ENCODE results near the gene TNFSF8.

The TNFSF8 gene

GRCh38 chr9:114930056-114930812 is at the start of gene TNFSF8:
Gene TNFSF8 (minus strand): TSS chr9:114930591. CDS start chr9:114930303, 288 bp downstream.
- no peaks in the 10 kb centered on the region for H3K9me3 ChIP-seq
- in situ Hi-C loops (cut with MboI; ENCODE audit: low sequenced_read_pairs) = no loop called here
- H3K4me3 ChIP-seq = no peak within 1 kb of the TSS
- no peaks in the 10 kb centered on the region for H3K36me3 ChIP-seq (replicated peaks)
- no peaks in the 10 kb centered on the region for H3K4me1 ChIP-seq
- DNase-seq (ENCODE audit: low spot score in 2 of 2) = no peak
- peaks cover 7% of the 10 kb centered on the region for H3K27me3 ChIP-seq (ENCODE audit: low read depth)

GRCh38 chr9:114973216-114973615 is 42.8 kb upstream of the TNFSF8 start:
- no peaks in the 10 kb centered on the region for H3K36me3 ChIP-seq (replicated peaks)
- no peak for DNase-seq (ENCODE audit: low spot score in 2 of 2)
- no peaks in the 10 kb centered on the region for H3K27me3 ChIP-seq (ENCODE audit: low read depth)
- H3K9me3 ChIP-seq = no peaks in the 10 kb centered on the region
- H3K4me3 ChIP-seq = no peak overlapping the region
- no peaks in the 10 kb centered on the region for H3K4me1 ChIP-seq
- in situ Hi-C loops (cut with MboI; ENCODE audit: low sequenced_read_pairs) = no loop called here

GRCh38 chr9:114972510-114973136 is 42.2 kb upstream of the TNFSF8 start:
- H3K4me3 ChIP-seq = no peak overlapping the region
- no peaks in the 10 kb centered on the region for H3K36me3 ChIP-seq (replicated peaks)
- no peaks in the 10 kb centered on the region for H3K9me3 ChIP-seq
- H3K4me1 ChIP-seq = no peaks in the 10 kb centered on the region
- no peaks in the 10 kb centered on the region for H3K27me3 ChIP-seq (ENCODE audit: low read depth)
- in situ Hi-C loops (cut with MboI; ENCODE audit: low sequenced_read_pairs) = no loop called here
- DNase-seq (ENCODE audit: low spot score in 2 of 2) = no peak

- Histone ChIP-seq H3K4me1 (no peaks in the 10 kb centered on the region), H3K27me3 (ENCODE audit: low read depth) (no peaks in the 10 kb centered on the region), H3K9me3 (no peaks in the 10 kb centered on the region), H3K4me3 (no peak overlapping the region), H3K36me3 (replicated peaks) (no peaks in the 10 kb centered on the region)
- no peak for DNase-seq (ENCODE audit: low spot score in 2 of 2)
- in situ Hi-C loops (cut with MboI; ENCODE audit: low sequenced_read_pairs) = no loop called here
These were observed 38.9 kb upstream of the TNFSF8 start for GRCh38 chr9:114969269-114969668.

- DNase-seq (ENCODE audit: low spot score in 2 of 2) = no peak
- Histone ChIP-seq H3K36me3 (replicated peaks) (no peaks in the 10 kb centered on the region), H3K4me3 (no peak overlapping the region), H3K4me1 (no peaks in the 10 kb centered on the region), H3K9me3 (no peaks in the 10 kb centered on the region), H3K27me3 (ENCODE audit: low read depth) (no peaks in the 10 kb centered on the region)
- in situ Hi-C loops (cut with MboI; ENCODE audit: low sequenced_read_pairs) = no loop called here
These were observed 38.3 kb upstream of the TNFSF8 start for GRCh38 chr9:114968671-114969070.

GRCh38 chr9:114965564-114965963 is 35.2 kb upstream of the TNFSF8 start:
- Histone ChIP-seq H3K27me3 (ENCODE audit: low read depth) (no peaks in the 10 kb centered on the region), H3K4me1 (no peaks in the 10 kb centered on the region), H3K36me3 (replicated peaks) (no peaks in the 10 kb centered on the region), H3K4me3 (no peak overlapping the region), H3K9me3 (no peaks in the 10 kb centered on the region)
- no peak for DNase-seq (ENCODE audit: low spot score in 2 of 2)
- in situ Hi-C loops (cut with MboI; ENCODE audit: low sequenced_read_pairs) = no loop called here

GRCh38 chr9:114962809-114963208 is 32.4 kb upstream of the TNFSF8 start:
- H3K4me3 ChIP-seq = no peak overlapping the region
- H3K27me3 ChIP-seq (ENCODE audit: low read depth) = no peaks in the 10 kb centered on the region
- no peaks in the 10 kb centered on the region for H3K9me3 ChIP-seq
- in situ Hi-C loops (cut with MboI; ENCODE audit: low sequenced_read_pairs) = no loop called here
- no peaks in the 10 kb centered on the region for H3K4me1 ChIP-seq
- H3K36me3 ChIP-seq (replicated peaks) = no peaks in the 10 kb centered on the region
- no peak for DNase-seq (ENCODE audit: low spot score in 2 of 2)

GRCh38 chr9:114960276-114960675 is 29.9 kb upstream of the TNFSF8 start:
- Histone ChIP-seq H3K27me3 (ENCODE audit: low read depth) (no peaks in the 10 kb centered on the region), H3K4me3 (no peak overlapping the region), H3K4me1 (no peaks in the 10 kb centered on the region), H3K36me3 (replicated peaks) (no peaks in the 10 kb centered on the region), H3K9me3 (no peaks in the 10 kb centered on the region)
- no peak for DNase-seq (ENCODE audit: low spot score in 2 of 2)
- in situ Hi-C loops (cut with MboI; ENCODE audit: low sequenced_read_pairs) = no loop called here

GRCh38 chr9:114958844-114959235 is 28.4 kb upstream of the TNFSF8 start:
- Histone ChIP-seq H3K4me3 (no peak overlapping the region), H3K4me1 (no peaks in the 10 kb centered on the region), H3K36me3 (replicated peaks) (no peaks in the 10 kb centered on the region), H3K27me3 (ENCODE audit: low read depth) (no peaks in the 10 kb centered on the region), H3K9me3 (no peaks in the 10 kb centered on the region)
- in situ Hi-C loops (cut with MboI; ENCODE audit: low sequenced_read_pairs) = no loop called here
- DNase-seq (ENCODE audit: low spot score in 2 of 2) = no peak

GRCh38 chr9:114958021-114958843 is 27.8 kb upstream of the TNFSF8 start:
- Histone ChIP-seq H3K4me1 (no peaks in the 10 kb centered on the region), H3K9me3 (no peaks in the 10 kb centered on the region), H3K27me3 (ENCODE audit: low read depth) (no peaks in the 10 kb centered on the region), H3K4me3 (no peak overlapping the region), H3K36me3 (replicated peaks) (no peaks in the 10 kb centered on the region)
- no peak for DNase-seq (ENCODE audit: low spot score in 2 of 2)
- in situ Hi-C loops (cut with MboI; ENCODE audit: low sequenced_read_pairs) = no loop called here

- in situ Hi-C loops (cut with MboI; ENCODE audit: low sequenced_read_pairs) = no loop called here
- H3K4me1 ChIP-seq = no peaks in the 10 kb centered on the region
- no peak for DNase-seq (ENCODE audit: low spot score in 2 of 2)
- H3K36me3 ChIP-seq (replicated peaks) = no peaks in the 10 kb centered on the region
- H3K4me3 ChIP-seq = no peak overlapping the region
- H3K27me3 ChIP-seq (ENCODE audit: low read depth) = no peaks in the 10 kb centered on the region
- no peaks in the 10 kb centered on the region for H3K9me3 ChIP-seq
These were observed 27.2 kb upstream of the TNFSF8 start for GRCh38 chr9:114957558-114957957.

GRCh38 chr9:114954956-114955582 is 24.7 kb upstream of the TNFSF8 start:
- in situ Hi-C loops (cut with MboI; ENCODE audit: low sequenced_read_pairs) = no loop called here
- no peak overlapping the region for H3K4me3 ChIP-seq
- no peaks in the 10 kb centered on the region for H3K27me3 ChIP-seq (ENCODE audit: low read depth)
- no peaks in the 10 kb centered on the region for H3K9me3 ChIP-seq
- no peak for DNase-seq (ENCODE audit: low spot score in 2 of 2)
- H3K36me3 ChIP-seq (replicated peaks) = no peaks in the 10 kb centered on the region
- no peaks in the 10 kb centered on the region for H3K4me1 ChIP-seq

GRCh38 chr9:114953959-114954358 is 23.6 kb upstream of the TNFSF8 start:
- no peaks in the 10 kb centered on the region for H3K36me3 ChIP-seq (replicated peaks)
- no peak overlapping the region for H3K4me3 ChIP-seq
- no peaks in the 10 kb centered on the region for H3K4me1 ChIP-seq
- H3K9me3 ChIP-seq = no peaks in the 10 kb centered on the region
- in situ Hi-C loops (cut with MboI; ENCODE audit: low sequenced_read_pairs) = no loop called here
- DNase-seq (ENCODE audit: low spot score in 2 of 2) = no peak
- no peaks in the 10 kb centered on the region for H3K27me3 ChIP-seq (ENCODE audit: low read depth)

- H3K9me3 ChIP-seq = no peaks in the 10 kb centered on the region
- H3K4me1 ChIP-seq = no peaks in the 10 kb centered on the region
- no peaks in the 10 kb centered on the region for H3K36me3 ChIP-seq (replicated peaks)
- DNase-seq (ENCODE audit: low spot score in 2 of 2) = no peak
- no peaks in the 10 kb centered on the region for H3K27me3 ChIP-seq (ENCODE audit: low read depth)
- in situ Hi-C loops (cut with MboI; ENCODE audit: low sequenced_read_pairs) = no loop called here
- no peak overlapping the region for H3K4me3 ChIP-seq
These were observed 22.7 kb upstream of the TNFSF8 start for GRCh38 chr9:114953046-114953445.

Data from HAP-1 (cell line).